Umbilical cord (tissue), 2 donors: ENCODE results near the gene TBC1D10B. TPM values are rescaled to one million over a fixed set of nuclear protein-coding genes. Genes with fewer than 3 reads are reported as not detected.

Experiments
- DNase-seq: peaks from one replicate; pipeline ENCODE4 v3.0.0-alpha.2; 2015; ENCODE audit warnings: low spot score
- total RNA-seq: library from RNA; depleted of rRNA; stranded (reverse); fragments of >200 nt; gene quantifications from one replicate; pipeline ENCODE4 v1.2.3, GENCODE V29; 2014; ENCODE audit warnings: low replicate concordance; ENCODE audit not compliant: insufficient read depth

The TBC1D10B gene
- 35.6 TPM for total RNA-seq

GRCh38 chr16:30370456-30371247, at the start of gene TBC1D10B:
Gene TBC1D10B (minus strand): TSS chr16:30370494. CDS start chr16:30370183, 311 bp downstream.
- peak; percentile 100 for DNase-seq

GRCh38 chr16:30418350-30419181, 48.3 kb upstream of the TBC1D10B start:
- DNase-seq, result no peak

- peak; percentile 91 for DNase-seq
Measured at GRCh38 chr16:30417529-30418349, 47.4 kb upstream of the TBC1D10B start.

GRCh38 chr16:30416624-30417528, 46.6 kb upstream of the TBC1D10B start:
- no peak for DNase-seq

GRCh38 chr16:30416047-30416603, 45.8 kb upstream of the TBC1D10B start:
- DNase-seq, result no peak

GRCh38 chr16:30414159-30414558, 43.9 kb upstream of the TBC1D10B start:
- no peak for DNase-seq

- no peak for DNase-seq
Measured at GRCh38 chr16:30413112-30413806, 43.0 kb upstream of the TBC1D10B start.

- peak; percentile 91 for DNase-seq
Measured at GRCh38 chr16:30409125-30410060, 39.1 kb upstream of the TBC1D10B start.

- no peak for DNase-seq
Measured at GRCh38 chr16:30407804-30408534, 37.7 kb upstream of the TBC1D10B start.

GRCh38 chr16:30407102-30407803, 37.0 kb upstream of the TBC1D10B start, which contains the start of gene ZNF771:
Gene ZNF771 (plus strand): TSS chr16:30407606. CDS start chr16:30408054, 448 bp downstream.
- DNase-seq, result peak; percentile 94

- no peak for DNase-seq
Measured at GRCh38 chr16:30406795-30407101, 36.5 kb upstream of the TBC1D10B start.

GRCh38 chr16:30401768-30402425, 31.6 kb upstream of the TBC1D10B start:
- DNase-seq, result no peak

GRCh38 chr16:30399435-30400186, 29.3 kb upstream of the TBC1D10B start:
- DNase-seq, result no peak

- DNase-seq, result no peak
Measured at GRCh38 chr16:30398661-30399434, 28.6 kb upstream of the TBC1D10B start.
